ENCODE data around the gene LTBR.

GRCh38 chr12:6351622-6352021 is 32.3 kb upstream of the LTBR start:
- TF ChIP-seq CTCF (IDR thresholded peaks at IDR 0.05) (no peak), EZH2 (IDR thresholded peaks at IDR 0.05; ENCODE audit: borderline replicate concordance, insufficient read depth, low read depth, low read length, poor library complexity, severe bottlenecking) (no peak)
